Activated naive CD4-positive, alpha-beta T cell (primary cell): Measurements from ENCODE around the gene GALNT16.
"Not testable (repeated sequence)": the region's sequence is repeated elsewhere in the genome, so short reads cannot be mapped to it uniquely, and the experiment has no call there.

ENCODE experiments used
- DNase-seq, 4 experiments: peaks; one replicate each; lab custom pipeline; 2025; lab: John Stamatoyannopoulos, UW

Gene GALNT16

GRCh38 chr14:69259527-69260189 lies at the start of gene GALNT16:
Gene GALNT16 (plus strand): TSS chr14:69260158. CDS start chr14:69260291, 133 bp downstream.
- DNase-seq, result no peak

- no peak for DNase-seq
These were observed 45.6 kb upstream of the GALNT16 start for GRCh38 chr14:69214393-69214792.

GRCh38 chr14:69217663-69218062 lies 42.3 kb upstream of the GALNT16 start:
- DNase-seq, result not testable (repeated sequence)

GRCh38 chr14:69224946-69225345 lies 35.0 kb upstream of the GALNT16 start:
- DNase-seq, result no peak

- DNase-seq, result no peak
These were observed 33.8 kb upstream of the GALNT16 start for GRCh38 chr14:69226178-69226577.

- no peak for DNase-seq
These were observed 33.2 kb upstream of the GALNT16 start for GRCh38 chr14:69226736-69227135.

- no peak for DNase-seq
These were observed 28.5 kb upstream of the GALNT16 start for GRCh38 chr14:69231486-69231885.

GRCh38 chr14:69232388-69232787 lies 27.6 kb upstream of the GALNT16 start:
- DNase-seq, result no peak

GRCh38 chr14:69234106-69234505 lies 25.9 kb upstream of the GALNT16 start:
- no peak for DNase-seq

- DNase-seq, result no peak
These were observed 24.2 kb upstream of the GALNT16 start for GRCh38 chr14:69235708-69236107.

- no peak for DNase-seq
These were observed 22.8 kb upstream of the GALNT16 start for GRCh38 chr14:69237142-69237541.

- DNase-seq, result no peak
These were observed 22.4 kb upstream of the GALNT16 start for GRCh38 chr14:69237584-69237983.

GRCh38 chr14:69238883-69239282 lies 21.1 kb upstream of the GALNT16 start:
- DNase-seq, result no peak

GRCh38 chr14:69240527-69241173 lies 19.3 kb upstream of the GALNT16 start:
- DNase-seq, result no peak

GRCh38 chr14:69241577-69241976 lies 18.4 kb upstream of the GALNT16 start:
- no peak for DNase-seq

- DNase-seq, result peak in 2 of 4 experiments; percentile 1 to 5
These were observed 17.4 kb upstream of the GALNT16 start for GRCh38 chr14:69242311-69243224.

- DNase-seq, result no peak
These were observed 15.0 kb upstream of the GALNT16 start for GRCh38 chr14:69244946-69245345.

GRCh38 chr14:69246331-69246730 lies 13.6 kb upstream of the GALNT16 start:
- DNase-seq, result no peak

GRCh38 chr14:69247676-69248440 lies 12.1 kb upstream of the GALNT16 start:
- DNase-seq, result no peak

GRCh38 chr14:69249603-69250002 lies 10.4 kb upstream of the GALNT16 start:
- DNase-seq, result no peak

- no peak for DNase-seq
These were observed 7.1 kb upstream of the GALNT16 start for GRCh38 chr14:69252851-69253250.

- no peak for DNase-seq
These were observed 811 bp upstream of the GALNT16 start for GRCh38 chr14:69259168-69259526.
